GM04503 (cell line): ENCODE data around the gene SLC44A3.
A peak's percentile ranks its signal among the peaks of the same experiment; 100 is the strongest.

Experiments
- DNase-seq: peaks from one replicate; pipeline ENCODE4 v3.0.0-alpha.2; 2012; ENCODE audit warnings: low read depth

The SLC44A3 gene

DNA sequence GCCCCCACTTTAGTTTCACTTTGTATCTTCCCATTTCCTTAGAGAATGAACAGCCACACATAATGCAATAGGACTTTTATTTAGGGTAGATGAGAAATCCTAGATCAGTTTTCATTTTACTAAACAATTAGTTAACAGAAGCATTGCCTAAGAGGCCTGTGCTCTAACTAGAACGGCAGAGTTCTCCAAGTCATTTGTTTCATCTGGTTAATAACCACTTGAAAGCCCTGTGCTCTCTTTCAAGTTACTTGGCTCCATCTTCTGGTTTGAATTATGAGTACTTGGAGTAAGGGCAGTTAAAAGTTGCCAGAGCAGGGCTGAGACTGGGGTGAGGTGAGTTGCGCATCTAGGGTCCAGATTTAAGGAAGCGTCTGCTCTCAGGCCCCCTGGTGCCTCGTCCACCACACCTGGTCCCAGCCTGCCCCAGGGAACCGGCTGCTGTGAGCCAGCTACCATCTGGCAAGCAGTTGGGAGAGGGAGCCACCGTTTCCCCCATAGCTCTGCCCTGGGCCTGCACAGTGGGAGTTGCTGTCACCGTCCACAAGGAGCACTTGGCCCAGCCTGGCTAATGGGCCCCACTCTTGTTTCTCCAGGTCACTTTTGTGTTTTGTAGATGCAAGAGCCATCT lies 18.1 kb upstream of the SLC44A3 start:
- peak; percentile 66 for DNase-seq

DNA sequence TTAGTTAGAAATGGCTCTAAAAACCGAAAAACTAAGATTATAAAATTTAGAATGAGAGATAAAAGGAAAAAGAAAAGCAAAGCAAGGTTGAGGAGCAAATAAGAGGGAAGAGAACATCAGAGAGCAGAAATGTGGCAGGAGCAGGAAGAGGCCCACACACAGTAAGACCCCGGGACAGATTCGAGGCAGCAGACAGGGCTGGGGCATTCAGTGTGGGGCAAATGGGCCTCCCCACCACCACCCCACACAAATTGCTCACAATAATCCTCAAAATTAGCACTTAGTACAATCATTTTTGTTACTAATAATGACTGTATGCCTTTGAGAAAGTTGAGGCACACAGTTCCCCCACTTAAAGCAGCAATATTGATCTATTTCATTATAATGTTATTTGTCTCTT lies 17.1 kb upstream of the SLC44A3 start:
- no peak for DNase-seq

DNA sequence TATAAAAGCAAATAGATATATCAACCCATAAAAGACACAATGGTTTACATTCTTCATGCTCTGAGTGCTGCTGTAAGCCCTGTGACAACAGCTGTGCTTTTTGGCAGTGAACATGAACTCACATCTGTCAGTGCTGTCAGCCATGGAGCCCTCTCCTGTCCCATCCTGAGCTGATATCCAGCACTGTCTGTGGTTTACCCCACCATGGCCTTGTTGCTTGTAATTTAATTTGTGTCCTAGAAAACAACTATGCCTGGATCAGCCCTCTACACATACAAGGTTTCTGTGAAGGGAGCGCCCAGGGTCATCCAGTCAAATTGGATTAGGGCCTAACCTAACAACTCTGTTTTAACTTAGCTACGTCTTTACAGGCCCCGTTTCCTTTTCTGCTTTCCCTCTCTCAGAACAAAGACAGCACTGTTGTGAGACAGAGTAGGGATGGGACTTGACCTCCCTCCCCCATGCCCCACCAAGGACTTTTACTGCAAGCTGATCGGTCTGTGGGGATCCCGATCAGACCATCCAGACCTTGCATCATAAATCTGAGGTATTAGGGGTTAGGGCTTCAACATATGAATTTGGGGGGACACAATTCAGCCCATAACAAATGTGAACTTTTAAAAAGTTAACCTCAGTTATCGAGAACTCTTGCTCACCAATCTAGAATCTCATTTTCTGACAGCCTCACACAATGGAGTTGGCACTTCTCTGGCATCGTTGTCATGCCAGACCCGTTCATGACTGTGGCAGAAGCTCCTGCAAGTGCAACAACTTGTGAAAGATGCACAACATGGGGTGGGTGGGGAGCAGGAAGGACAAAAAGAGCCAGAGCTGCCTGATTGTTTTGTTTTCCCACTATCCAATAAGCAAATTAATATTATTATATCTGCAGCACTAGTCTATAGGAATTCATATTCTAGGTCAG lies 16.4 kb upstream of the SLC44A3 start:
- no peak for DNase-seq

DNA sequence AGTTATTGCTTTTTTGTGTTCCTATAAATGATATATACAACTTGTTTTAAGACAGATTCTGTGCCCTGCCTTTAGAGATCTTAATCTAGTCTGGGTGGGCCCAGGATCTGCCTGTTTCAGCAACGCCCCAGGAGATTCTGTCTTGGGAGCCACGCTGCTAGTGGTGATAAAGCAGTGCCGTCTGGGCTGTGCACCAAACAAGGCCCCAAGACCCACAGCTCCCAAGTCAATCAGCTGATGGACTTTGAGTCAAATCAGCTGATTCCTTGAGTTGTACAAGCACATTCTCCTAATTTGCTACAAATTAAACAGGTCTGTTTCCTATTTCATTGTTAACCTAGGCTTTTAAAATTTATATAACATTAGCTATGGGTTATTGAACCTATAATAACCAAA lies 15.7 kb upstream of the SLC44A3 start:
- DNase-seq = no peak

DNA sequence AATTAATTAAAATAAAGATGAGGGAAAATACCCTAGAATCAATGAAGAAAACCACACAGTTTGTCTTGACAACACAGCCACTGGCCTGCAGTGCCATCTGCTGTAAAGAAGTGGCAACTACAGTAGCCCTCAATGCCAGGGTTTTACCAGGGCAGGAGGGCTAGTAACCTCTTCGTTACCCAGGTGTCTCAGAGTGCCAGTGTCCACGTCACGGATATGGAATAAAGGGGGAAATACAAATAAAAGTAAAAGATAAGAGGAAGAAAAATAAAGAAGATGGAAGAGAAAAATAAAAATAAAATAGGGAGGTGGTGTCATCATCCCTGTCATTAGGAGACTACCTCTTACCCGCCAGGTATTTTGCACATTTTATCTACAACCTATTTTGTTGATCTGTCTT lies 14.2 kb upstream of the SLC44A3 start:
- no peak for DNase-seq

DNA sequence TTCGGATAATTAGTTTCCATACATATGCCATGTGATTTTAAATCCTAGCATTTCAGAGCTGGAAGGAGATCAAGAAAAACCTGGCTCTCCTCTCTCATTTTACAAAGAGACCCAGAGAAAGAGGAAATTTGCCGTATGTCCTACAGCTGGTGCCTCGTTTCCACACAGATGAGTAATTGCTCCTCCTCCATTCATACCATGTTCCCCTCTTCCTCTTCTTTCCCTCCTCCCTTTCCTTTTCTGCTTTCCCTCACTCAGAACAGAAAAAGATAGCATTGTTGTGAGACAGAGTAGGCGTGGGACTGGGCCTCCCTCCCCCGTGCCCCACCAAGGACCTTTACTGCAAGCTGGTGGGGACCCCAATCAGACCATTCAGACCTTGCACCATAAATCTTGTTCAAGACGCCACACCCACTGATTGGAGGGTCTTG lies 13.7 kb upstream of the SLC44A3 start:
- DNase-seq = no peak

DNA sequence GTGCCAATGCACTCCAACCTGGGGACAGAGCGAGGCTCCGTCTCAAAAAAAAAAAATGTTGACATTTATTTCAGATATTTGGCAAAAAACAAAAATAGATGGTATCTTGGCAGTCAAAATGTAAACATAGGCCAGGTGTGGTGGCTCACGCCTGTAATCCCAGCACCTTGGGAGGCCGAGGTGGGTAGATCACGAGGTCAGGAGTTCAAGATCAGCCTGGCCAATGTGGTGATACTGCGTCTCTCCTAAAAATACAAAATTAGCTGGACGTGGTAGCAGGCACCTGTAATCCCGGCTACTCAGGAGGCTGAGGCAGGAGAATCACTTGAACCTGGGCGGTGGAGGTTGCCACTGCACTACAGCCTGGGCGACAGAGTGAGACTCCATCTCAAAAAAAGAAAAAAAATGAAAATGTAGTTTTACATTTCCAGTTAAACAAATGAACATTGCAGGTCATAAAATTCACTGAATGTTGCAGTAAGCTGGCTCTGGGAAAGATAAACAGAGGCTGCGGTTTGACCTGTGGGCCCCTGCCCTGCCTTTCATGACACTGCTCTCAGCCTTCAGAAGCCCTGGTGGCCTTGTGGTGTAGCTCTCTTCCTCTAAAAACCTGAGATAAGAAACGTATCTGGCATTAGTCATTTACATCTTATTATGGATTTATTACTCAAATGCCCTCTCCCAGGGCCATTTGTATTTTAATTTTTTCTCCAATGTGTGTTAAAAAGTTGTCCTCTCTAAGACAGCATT lies 12.2 kb upstream of the SLC44A3 start:
- DNase-seq = no peak

DNA sequence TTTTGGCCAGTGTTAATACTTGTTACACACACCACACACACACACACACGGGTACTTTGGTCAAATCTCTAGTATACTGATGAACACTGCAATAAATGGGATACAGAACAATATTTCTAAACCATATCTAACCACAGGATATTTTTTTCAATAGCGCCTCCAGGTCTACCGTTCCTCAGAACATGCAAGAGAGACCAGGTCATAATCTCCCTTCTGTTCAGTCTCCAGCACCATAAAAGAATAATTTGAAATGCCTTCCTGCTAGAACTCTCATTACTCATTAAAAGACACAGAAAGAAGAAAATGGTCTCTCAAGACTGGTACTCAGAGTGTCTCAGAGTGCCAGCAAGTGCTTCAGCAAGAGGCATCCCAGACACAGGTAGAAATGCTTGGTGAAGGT lies 11.5 kb upstream of the SLC44A3 start:
- no peak for DNase-seq

DNA sequence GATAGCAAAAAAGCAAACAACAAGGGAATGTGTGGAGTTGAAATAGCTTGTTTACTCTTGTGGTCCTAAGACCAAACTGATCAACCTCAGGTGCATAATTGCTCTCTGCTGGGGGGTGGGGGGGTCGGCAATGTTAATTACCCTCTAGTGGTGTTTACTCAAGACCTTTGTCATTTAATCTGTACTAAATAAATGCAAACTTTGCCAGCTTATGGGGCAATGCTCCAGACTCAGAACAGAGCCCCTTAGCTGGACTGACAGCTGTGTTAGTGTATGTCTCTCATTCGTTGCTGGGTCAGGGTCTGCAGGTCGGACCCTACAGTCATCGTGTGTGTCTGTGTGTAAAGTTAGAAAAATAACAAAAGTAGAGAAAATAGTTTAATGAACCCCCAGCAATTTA lies 7.2 kb upstream of the SLC44A3 start:
- no peak for DNase-seq

DNA sequence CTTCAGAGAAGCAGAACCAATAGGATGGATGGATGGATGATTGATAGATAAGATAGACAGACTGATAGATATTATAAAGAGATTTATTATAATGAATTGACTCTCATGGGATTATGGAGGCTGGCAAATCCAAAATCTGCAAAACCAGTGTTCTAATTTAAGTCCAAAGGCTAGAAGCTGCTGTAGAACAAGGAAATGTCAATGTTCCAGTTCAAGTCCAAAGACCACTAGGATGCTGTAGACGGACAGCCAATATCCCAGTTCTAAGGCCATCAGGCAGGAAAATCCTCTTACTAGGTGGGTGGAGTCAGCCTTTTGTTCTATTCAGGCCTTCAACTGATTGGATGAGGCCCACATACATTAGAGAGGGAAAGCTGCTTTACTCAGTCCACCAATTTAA lies 4.1 kb upstream of the SLC44A3 start:
- no peak for DNase-seq

DNA sequence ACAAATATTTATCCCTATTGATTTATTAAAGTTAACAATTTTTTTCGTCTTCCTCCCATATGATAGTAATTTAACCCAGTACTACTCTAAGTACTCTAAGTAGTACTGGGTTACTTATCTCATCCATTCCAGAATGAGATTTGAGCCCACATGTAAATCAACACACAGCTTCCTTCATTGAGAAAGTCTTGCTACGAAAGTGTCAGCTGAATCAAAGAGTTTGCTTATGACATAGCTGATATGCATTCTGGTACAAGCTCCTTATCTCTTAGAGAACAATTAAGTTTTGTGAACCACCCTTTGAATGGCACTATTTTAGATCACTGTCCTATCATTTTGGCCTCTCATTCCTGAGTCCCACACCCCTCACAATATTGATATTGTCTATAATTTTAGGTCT lies 2.4 kb upstream of the SLC44A3 start:
- DNase-seq = no peak

DNA sequence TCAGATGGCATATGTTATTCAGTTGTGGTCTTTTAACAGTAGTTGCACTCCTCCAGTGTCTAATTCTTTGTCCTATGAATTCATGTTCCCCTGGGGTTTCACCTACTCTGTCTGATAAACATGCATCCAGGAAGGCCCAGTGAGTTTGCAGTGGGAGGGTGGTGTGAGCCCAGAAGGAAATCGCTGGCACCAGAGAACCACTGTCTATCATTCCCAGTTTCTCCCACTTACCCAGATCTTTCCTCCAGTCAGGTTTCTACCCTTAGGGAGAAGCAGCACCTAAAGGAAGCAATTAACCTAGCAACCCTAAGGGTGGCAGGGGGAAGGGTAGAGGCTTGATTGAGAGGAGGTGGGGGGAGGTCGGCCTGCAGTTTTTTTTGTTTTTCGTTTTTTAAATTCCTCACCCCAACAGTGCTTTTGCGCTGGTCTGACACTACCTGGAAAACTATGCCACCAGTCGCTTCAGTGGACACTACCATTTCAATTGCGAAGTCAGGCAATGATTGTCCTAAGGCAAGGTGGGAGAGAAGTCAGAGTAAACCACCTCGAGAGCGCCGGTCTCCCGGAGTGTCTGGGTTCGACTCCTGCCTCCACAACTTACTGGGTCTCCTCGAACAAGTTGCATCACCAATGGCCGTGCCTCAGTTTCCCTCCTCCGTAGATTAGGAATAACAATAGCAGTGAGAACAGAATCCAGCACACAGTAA lies 766 bp upstream of the SLC44A3 start:
- no peak for DNase-seq

DNA sequence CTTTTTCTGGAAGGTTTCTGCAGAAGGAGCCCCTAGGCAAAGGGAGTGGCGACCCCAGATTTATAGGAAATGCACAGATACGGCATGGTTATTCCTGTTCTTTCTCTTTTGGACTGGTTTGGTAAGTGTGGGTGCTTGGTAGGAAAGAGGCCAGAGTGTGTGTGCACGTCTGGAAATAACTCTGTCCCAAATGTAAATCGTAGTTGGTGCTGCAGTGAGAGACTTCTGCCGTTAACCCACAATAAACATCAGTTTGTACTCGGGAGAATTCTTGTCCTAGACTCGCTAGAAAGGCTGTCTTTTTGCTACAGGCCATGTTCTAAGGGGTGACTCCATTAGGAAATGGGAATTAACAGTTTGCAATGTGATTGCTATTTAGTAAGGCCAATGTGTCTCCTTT lies 779 bp downstream of the SLC44A3 start:
- DNase-seq = no peak

DNA sequence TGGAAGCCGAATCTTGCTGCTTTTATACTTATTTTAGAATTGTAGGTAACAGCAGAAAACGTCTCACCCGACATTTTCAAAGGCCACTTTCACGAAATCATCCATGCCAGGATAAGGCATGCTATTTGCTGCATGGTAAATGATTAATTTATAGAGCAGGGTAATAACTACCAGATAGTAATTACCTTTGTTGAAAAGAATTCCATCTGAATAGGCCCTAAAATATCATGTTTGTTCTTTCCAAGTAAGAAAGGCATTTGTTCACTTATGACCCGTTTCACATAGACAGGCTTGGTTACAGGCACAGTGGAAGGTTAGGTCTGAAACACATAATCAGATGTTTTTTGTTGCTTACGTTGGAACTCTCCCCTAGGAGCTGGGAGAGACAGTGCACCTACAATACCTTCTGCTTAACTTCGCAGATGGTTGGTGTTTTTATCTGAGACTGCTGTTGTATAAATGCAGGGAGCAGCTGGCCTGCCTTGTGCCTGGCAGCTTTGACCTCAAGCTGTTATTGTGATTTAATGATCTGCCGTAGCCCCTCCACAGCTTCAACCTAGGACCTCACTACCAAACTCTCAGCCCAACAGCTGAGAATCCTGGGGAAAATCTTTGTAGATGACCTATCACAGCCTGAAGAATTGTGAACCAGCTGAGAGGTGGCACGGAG lies 1.6 kb downstream of the SLC44A3 start:
- no peak for DNase-seq

DNA sequence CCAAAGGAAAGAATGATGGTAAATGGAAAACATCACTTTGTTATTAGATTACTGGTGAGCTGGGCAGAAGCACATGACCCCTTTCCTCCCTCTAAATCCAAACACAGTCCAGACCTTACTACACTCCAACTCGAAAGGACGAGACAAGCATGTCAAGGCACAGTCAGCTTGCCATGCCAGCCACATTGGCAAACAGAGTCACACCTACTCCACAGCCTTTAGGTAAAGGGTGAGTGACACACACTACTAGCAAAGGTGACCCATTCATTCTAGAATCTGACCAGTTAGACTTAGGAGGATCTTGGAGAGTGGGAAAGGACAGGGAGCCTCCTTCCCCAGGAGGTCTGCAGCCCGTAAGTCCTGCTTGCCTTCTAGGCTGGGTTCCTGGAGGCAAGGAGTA lies 3.0 kb downstream of the SLC44A3 start:
- DNase-seq = no peak

DNA sequence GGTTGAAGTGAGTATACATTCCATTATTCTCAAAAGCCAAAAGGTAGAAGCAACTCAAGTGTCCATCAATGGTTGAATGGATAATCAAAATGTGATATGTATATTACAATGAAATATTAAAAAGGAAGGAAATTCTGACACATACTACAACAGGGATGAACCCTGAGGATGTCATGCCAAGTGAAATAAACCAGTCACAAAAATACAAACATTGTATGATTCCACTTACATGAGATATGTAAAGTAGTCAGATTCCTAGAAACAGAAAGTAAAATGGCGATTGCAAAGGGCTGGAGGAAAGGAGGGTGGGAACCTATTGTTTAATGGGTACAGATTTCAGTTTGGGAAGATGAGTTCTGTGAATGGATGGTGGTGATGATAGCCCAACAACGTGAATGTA lies 5.8 kb downstream of the SLC44A3 start:
- no peak for DNase-seq

DNA sequence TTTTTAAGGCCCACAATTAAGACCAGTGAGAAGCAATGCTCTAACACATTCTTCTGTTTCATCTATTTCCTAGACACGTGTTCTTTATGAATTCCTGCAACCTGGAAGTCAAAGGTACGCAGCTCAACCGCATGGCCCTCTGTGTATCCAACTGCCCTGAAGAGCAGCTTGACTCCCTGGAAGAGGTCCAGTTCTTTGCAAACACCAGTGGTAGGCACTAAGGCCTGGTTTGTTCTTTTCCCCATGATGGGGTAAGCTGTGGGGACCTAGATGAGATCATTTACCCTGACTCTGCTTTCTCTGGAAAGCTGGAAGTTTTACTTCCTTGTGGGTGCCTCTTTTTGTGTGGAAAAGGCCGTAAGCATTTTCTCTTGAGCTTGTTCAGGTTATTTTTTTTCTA lies 7.3 kb downstream of the SLC44A3 start:
- no peak for DNase-seq

DNA sequence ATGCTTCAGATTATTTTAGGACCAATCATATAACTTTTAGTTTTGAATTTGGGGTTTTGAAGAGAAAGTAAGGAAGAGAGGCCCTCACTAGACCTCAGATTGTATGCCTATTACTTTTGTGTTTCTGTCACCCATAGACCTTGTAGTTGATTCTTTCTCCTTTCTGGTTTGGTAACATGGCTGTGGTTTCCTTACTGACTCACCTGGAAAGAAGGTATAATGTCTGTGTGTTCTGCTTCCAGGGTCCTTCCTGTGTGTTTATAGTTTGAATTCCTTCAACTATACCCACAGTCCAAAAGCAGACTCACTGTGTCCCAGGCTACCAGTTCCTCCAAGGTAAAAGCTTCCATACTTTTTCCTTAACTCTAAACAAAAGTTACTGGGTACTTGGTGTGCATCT lies 8.1 kb downstream of the SLC44A3 start:
- DNase-seq = no peak

DNA sequence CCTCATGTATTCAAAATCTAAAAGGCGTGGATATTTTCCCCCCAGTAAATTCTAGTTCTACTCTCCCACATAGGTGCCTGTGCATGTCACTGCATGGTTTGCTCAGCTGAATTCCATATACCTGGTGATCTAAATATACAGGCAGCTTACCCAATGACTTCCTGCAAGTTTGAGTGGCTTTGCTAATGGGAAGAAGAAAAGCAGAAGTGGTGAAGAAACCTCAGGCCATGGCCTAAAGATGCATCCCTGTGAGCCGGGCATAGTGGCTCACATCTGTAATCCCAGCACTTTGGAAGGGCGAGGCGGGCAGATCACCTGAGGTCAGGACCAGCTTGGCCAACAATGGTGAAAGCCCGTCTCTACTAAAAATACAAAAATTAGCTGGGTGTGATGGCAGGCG lies 11.5 kb downstream of the SLC44A3 start:
- DNase-seq = no peak

DNA sequence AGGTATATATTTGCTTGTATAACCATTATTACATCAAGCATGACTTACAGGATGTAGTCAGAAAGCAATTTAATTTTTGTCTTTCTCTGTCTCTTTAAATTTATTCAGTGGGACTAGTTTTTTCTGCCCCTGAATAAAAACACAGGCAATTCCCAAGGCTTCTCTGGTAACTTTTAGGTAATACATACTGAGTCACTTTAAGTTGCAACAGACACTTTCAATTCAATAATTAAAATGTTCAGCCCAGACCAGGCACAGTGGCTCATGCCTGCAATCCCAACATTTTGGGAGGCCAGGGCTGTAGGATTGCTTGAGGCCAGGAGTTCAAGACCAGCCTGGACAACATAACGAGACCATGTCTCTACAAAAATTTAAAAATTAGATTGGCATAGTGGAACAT lies 12.3 kb downstream of the SLC44A3 start:
- peak; percentile 3 for DNase-seq

DNA sequence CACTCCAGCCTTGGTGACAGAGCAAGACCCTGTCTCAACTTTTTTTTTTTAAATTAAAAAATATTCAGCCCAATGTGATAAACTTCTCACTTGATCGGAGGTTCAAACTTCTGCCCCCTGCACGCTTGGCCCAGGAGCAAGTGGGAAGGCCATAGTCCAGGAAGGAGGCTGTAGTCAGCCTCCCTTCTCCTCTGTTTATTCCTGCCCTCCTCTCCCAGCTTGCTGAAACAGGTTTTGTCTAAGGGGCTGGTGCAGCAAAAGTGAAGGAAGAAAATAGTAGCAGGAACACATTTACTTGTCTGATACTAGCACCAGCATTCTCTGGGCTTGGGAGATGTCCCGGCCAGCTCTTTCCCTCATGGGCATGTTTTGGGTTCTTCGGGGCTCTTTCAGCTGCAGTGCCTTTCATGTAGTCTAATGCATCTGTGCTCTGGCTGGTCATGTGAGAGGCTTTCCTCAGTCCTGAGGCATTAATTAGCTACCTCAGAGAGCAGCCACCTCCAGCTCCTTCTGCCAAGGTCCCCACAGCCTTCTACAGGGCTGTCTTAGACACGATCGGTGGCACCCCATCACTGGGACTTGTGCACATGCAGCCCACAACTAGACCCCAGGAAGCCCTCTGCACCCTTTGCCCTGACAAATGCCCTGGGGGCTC lies 12.9 kb downstream of the SLC44A3 start:
- DNase-seq = no peak
